NCI-H510A treated with DMSO at 0.1 percent for 48 hours (cell line): ENCODE results near the gene CSTF3.
A peak's percentile ranks its signal among the peaks of the same experiment; 100 is the strongest.
"Not testable (repeated sequence)": the region's sequence is repeated elsewhere in the genome, so short reads cannot be mapped to it uniquely, and the experiment has no call there.

Experiments used
- DNase-seq: peaks from one replicate; lab custom pipeline; 2025; lab: John Stamatoyannopoulos, UW

CSTF3 gene

GRCh38 chr11:33086017-33086416 lies 75.3 kb downstream of the CSTF3 start:
- no peak for DNase-seq

GRCh38 chr11:33083918-33084317 lies 77.4 kb downstream of the CSTF3 start:
- no peak for DNase-seq

DNA sequence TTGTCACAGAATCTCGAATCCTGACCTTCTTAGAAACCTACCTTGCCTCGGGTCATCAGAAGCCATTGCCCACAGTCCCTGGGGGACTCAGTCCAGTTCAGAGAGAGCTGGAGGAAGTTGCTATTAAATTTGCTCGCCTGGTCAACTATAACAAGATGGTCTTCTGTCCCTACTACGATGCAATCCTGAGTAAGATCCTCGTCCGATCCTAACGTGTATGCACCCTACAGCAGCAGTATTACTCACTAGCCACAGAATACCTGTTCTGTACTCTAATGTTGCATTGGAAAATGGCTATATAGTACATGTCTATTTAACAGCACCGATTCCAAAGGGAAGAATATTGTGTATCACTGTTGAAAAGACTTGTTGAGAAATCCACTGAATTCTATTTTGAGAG lies 88.8 kb downstream of the CSTF3 start:
- DNase-seq, result no peak

GRCh38 chr11:33068611-33069340 lies 92.5 kb downstream of the CSTF3 start:
- no peak for DNase-seq

- DNase-seq, result no peak
These were observed 94.0 kb downstream of the CSTF3 start for GRCh38 chr11:33067294-33067693.

DNA sequence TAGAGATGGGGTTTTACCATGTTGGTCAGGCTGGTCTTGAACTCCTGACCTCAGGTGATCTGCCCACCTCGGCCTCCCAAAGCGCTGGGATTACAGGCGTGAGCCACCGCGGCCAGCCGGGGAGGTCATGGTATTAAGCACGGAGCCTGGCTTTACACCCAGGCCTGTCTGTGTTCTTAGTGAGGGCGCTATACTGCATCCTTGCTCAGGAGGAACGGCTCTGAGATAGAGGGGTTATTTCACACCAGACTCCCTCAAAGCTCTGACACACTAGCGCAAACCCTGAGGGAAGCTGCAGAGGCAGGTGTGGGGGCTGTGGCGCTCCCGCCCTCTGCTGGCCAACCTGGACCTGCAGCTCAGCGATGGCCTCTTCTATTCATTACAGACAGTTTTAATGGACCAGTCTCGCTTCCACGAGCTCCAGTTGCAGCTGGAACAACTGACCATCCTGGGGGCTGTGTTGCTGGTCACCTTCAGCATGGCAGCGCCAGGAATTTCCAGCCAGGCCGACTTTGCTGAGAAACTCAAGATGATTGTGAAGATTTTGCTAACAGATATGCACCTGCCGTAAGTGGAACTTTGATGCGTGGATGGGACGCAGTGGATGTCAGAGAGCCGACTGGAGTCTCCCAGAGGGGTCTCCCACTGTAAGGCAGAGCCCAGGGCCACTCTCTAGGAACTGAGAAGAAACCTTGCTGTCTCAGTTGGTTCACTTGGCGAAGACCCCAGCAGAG lies 95.7 kb downstream of the CSTF3 start:
- peak; percentile 18 for DNase-seq

DNA sequence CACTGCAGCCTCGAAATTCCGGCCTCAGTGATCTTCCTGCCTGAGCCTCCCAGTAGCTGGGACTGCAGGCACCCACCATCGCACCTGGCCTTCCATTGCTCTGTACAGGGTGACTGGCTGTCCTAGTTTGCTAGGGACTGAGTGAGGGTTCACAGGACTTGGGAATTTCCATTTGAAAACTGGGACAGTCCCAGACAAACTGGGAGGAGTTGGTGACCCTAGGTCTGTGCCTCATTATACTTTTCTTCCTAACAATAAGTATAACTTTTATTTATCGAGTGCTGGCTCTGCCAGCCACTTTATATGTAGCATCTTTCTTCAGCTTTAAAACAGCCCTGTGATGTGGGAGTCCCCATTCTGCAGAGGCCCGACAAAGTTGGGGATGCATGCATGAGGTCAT lies 96.4 kb downstream of the CSTF3 start:
- DNase-seq, result no peak

- no peak for DNase-seq
These were observed 97.1 kb downstream of the CSTF3 start for GRCh38 chr11:33064033-33064825.

GRCh38 chr11:33063326-33063881 lies 97.9 kb downstream of the CSTF3 start:
- no peak for DNase-seq

GRCh38 chr11:33062137-33062536 lies 99.1 kb downstream of the CSTF3 start:
- no peak for DNase-seq

DNA sequence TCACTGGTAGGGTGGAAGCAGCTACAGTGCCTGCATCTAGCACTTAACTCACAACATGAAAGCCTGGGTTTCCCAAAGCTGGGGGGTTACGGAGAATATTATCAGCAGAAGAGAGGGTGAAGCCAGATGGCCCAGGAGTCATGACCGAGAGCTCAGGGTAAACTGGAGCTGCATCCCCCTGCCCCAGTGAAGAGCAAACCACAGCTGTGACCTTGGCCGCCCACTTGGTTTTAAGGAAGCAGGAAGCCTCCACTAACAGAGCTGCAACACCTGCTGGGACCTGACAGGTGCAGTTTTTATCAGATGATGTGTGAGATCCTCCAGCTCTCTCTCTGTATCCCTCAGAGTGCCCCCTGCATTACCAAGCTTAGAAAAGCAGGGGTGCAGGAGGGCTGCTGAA lies 101.0 kb downstream of the CSTF3 start:
- peak; percentile 21 for DNase-seq

DNA sequence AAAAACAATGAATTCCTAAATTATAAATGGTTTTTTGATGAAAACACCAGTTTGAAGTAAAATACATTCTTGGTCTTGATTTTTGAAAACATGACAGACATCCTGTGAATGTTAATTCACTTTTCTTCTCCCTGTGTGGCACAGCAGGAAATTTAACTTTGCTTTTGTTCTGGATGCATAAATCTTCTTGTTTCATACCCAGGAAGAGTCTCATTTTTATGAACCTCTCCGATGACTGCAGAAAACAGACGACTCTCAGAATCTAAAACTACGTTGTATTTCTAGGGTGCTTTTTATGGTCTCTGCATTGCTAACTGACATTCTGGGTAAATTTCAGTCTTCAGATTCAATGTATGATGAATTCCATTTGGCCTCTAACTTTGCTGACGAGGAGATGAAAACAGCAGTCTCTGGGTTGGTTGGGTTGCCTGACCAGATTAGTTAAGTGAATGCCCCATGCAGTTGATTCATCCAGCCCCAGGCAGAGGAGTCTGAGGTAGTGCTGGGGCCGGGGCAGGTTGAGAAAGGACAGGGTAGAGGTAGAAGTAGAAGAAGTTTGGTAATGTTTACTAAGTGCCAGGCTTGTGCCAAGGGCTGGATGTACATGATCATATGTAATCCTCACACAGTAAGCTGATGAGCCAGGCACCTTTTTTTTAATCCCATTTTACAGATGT lies 101.8 kb downstream of the CSTF3 start:
- no peak for DNase-seq

DNA sequence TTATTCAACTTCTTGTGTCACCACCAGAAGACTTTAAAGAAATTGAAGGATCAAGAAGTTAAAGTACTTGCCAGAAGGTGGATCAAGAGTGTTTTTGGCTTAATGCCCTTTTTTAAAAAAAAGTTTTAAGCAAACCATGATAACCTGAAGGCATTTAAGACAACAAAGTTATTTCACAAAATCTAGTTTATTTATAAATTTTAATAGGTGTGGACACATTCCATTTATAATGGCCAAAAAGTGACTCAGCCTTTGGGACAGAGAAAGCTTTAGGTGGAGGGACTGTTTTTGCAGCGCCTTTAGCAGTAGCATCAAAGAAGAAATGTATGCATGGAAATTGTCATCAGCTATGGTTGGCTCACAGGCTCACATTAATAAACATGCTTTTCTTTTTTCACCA lies 104.0 kb downstream of the CSTF3 start:
- no peak for DNase-seq

GRCh38 chr11:33055375-33055774 lies 105.9 kb downstream of the CSTF3 start:
- no peak for DNase-seq

DNA sequence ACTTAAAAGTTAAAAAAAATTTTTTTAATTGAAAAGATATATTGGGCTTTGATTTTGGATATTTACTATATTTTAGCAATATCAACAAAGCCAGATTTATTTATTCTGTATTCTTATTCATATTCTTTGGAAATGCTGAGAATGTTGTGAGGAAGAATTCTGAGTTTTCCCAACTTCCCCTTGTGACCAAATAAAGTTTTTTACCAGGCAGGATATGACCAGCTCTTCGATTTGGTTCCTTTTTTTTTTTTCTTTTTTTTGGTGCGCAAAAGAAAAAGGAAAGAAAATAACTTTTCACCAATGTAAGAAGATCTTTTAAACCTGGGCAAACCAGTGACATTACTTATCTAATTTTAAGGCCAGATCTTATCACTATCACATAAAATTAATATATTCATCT lies 109.0 kb downstream of the CSTF3 start:
- DNase-seq, result no peak

DNA sequence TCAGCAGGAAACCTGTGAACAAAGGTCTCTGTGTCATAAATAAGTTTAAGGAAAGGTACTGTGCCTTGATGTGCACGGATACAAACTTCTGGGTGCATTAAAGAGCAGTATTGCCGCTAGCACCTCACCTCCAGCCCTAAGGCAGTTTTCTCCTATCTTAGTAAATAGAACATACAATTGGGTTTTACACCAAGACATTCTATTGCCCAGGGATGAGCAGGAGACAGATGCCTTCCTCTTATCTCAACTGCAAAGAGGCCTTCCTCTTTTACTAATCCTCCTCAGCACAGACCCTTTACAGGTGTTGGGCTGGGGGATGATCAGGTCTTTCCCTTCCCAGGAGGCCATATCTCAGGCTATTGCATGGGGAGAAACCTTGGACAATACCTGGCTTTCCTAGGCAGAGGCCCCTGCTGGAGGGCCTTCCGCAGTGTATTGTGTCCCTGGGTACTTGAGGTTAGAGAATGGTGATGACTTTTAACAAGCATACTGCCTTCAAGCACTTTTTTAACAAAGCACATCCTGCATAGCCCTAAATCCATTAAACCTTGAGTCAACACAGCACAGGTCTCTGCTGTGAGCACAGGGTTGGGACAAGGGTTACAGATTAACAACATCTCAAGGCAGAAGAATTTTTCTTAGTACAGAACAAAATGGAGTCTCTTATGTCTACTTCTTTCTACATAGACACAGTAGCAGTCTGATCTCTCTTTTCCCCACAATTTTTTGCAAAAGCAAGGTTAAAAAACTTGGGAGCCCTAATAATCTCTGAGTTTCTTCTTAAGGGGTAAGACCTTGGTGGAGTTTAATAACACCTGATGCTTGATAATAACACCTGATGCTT lies 111.5 kb downstream of the CSTF3 start:
- not testable (repeated sequence) for DNase-seq

GRCh38 chr11:33048701-33049100 lies 112.6 kb downstream of the CSTF3 start:
- DNase-seq, result not testable (repeated sequence)

GRCh38 chr11:33045551-33046255 lies 115.6 kb downstream of the CSTF3 start:
- no peak for DNase-seq

DNA sequence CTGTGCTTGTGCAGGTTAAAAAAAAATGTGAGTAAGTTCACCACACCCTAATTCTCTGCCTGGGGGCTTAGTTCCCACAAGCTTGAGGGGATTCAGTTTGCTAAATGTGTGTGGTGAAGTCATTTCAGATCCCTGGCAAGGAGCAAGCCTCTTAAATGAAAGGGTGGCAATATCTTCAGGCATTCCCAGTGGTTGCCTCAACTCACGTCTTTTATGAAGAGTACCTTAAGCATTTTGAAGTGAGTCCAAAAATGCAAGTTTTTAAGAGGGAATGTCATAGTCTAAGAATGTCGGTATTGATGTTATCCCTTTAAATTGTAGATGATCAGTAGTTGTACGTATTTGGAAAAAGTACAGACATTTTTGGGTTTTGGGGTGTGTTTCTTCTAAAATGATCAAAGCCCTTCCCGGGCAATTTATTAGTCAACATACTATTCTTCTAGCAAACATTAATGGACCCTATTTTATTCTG lies 117.0 kb downstream of the CSTF3 start:
- no peak for DNase-seq

DNA sequence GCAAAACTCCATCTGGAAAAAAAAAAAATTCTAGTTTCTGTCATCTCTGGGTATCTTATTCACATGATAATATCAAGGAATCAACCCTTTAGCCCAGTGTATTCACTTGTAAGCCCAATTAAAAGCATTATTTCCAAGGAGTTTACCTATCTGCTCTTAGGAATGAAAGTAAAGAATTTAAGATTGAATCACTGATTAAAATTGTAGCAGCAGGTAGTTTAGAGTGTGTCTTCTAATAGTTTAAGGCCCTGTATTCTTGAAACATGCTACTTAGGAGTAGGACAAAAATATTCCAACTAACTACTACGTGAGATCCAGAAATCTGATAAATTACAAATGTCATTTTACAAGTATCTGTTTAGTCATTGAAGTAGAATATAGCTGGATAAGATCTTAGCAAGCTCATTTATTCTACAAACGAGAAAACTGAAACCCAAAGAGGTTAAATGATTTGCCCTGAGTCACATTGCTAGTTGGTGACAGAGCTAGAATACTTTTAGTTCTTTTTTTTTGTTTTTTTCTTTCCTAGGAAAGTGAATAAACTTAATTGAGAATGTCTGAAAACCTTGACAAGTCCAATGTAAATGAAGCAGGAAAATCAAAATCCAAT lies 118.0 kb downstream of the CSTF3 start:
- no peak for DNase-seq
